ENCODE measurements around the gene ACP2. TPM values are rescaled to one million over a fixed set of nuclear protein-coding genes. Genes with fewer than 3 reads are reported as not detected.

ACP2 gene
- total RNA-seq, 4 donors from 2014 or later = 20.2 to 38.9 (median 21.9) TPM

DNA sequence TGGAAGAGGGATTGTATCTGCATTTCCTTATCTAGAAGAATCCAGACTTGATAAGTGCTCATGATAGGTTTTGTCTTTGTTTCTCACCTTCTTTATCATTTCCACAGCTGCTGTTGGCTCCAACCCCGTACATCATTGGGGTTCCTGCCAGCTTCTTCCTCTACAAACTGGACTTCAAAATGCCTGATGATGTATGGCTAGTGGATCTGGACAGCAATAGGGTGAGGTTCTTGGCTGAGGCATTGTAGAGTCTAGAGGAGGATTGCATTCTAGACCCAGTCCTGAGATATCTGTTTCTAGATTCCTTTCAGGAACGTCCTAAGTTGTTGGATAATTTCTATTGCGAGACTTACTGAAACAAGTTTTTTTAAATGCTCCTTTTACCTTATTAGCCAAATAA, 29.4 kb upstream of the ACP2 start:
- intact Hi-C loops (cut with DNase I; ENCODE audit: low total_unique reads) = no loop called here
- 75 to 84% methylated on average over 3 of the region's 3 CpGs for WGBS, 2 donors
- DNase-seq (ENCODE audit: low spot score in 2 of 2) = no peak
- H3K4me3 ChIP-seq (ENCODE audit: low read depth, poor library complexity, severe bottlenecking) = no peak overlapping the region
- no peak for TF ChIP-seq POLR2A (IDR thresholded peaks at IDR 0.05)
- TF ChIP-seq, protein P1, sequence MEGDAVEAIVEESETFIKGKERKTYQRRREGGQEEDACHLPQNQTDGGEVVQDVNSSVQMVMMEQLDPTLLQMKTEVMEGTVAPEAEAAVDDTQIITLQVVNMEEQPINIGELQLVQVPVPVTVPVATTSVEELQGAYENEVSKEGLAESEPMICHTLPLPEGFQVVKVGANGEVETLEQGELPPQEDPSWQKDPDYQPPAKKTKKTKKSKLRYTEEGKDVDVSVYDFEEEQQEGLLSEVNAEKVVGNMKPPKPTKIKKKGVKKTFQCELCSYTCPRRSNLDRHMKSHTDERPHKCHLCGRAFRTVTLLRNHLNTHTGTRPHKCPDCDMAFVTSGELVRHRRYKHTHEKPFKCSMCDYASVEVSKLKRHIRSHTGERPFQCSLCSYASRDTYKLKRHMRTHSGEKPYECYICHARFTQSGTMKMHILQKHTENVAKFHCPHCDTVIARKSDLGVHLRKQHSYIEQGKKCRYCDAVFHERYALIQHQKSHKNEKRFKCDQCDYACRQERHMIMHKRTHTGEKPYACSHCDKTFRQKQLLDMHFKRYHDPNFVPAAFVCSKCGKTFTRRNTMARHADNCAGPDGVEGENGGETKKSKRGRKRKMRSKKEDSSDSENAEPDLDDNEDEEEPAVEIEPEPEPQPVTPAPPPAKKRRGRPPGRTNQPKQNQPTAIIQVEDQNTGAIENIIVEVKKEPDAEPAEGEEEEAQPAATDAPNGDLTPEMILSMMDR (IDR thresholded peaks at IDR 0.05) = no peak

DNA sequence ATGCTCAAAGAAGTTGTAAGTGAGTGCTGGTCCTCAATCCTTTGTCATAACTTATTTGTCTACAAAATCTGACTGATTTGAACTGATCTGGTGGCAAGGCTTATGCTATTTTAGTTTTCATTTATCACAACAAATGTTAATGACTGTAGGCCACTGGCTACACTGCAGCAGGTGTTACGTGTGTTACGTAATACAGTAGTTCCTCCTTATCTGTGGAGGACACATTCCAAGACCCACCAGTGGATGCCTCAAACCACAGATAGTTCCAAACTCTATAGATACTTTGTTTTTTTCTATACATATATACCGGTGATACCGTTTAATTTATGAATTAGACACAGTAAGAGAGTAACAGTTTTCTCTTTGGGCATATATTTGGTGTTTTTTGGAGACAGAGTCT, 28.3 kb upstream of the ACP2 start:
- WGBS, 2 donors = 93% methylated on average over 4 of the region's 4 CpGs
- TF ChIP-seq, protein P1 (IDR thresholded peaks at IDR 0.05) = no peak
- TF ChIP-seq POLR2A (IDR thresholded peaks at IDR 0.05) = no peak
- H3K4me3 ChIP-seq (ENCODE audit: low read depth, poor library complexity, severe bottlenecking) = no peak overlapping the region
- no peak for DNase-seq (ENCODE audit: low spot score in 2 of 2)
- intact Hi-C loops (cut with DNase I; ENCODE audit: low total_unique reads) = no loop called here

DNA sequence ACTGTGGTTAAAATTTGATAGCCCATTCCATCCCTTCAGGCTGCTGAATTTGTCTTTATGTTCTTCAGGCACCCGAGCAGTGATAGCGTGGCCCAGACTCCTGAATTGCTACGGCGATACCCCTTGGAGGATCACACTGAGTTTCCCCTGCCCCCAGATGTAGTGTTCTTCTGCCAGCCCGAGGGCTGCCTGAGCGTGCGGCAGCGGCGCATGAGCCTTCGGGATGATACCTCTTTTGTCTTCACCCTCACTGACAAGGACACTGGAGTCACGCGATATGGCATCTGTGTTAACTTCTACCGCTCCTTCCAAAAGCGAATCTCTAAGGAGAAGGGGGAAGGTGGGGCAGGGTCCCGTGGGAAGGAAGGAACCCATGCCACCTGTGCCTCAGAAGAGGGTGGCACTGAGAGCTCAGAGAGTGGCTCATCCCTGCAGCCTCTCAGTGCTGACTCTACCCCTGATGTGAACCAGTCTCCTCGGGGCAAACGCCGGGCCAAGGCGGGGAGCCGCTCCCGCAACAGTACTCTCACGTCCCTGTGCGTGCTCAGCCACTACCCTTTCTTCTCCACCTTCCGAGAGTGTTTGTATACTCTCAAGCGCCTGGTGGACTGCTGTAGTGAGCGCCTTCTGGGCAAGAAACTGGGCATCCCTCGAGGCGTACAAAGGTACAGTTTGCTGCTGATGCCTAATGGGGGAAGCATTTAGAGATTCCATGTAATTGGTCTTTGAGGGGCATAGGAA, 26.1 kb upstream of the ACP2 start:
- intact Hi-C loops (cut with DNase I; ENCODE audit: low total_unique reads) = no loop called here
- TF ChIP-seq POLR2A (IDR thresholded peaks at IDR 0.05) = no peak
- TF ChIP-seq, protein P1 (IDR thresholded peaks at IDR 0.05) = no peak
- WGBS, 2 donors = 92 to 95% methylated on average over 28 of the region's 28 CpGs
- DNase-seq (ENCODE audit: low spot score in 2 of 2) = no peak
- H3K4me3 ChIP-seq (ENCODE audit: low read depth, poor library complexity, severe bottlenecking) = no peak overlapping the region

DNA sequence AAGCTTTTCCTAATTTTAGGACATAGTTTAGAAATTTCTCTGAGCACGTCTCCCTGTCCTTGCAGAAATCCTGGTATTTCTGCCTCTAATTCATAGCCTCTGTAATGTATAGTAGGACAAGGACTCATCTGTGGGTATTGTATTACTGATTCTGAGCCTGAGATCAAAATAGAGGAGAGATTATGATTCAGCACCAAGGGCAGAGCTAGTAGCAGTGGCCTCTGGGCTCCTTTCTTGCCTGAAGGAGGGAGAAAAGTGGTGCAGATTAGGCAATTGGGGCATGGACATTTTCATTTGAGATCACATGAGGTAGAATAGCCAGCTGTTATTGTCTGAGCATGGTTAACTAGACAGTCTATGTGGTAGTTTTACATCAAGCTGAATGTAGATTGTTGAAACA, 24.1 kb upstream of the ACP2 start:
- H3K4me3 ChIP-seq (ENCODE audit: low read depth, poor library complexity, severe bottlenecking) = no peak overlapping the region
- 0% methylated on average over 1 of the region's 1 CpG for WGBS, 2 donors
- DNase-seq (ENCODE audit: low spot score in 2 of 2) = no peak
- TF ChIP-seq POLR2A (IDR thresholded peaks at IDR 0.05) = no peak
- TF ChIP-seq, protein P1 (IDR thresholded peaks at IDR 0.05) = no peak
- intact Hi-C loops (cut with DNase I; ENCODE audit: low total_unique reads) = no loop called here

DNA sequence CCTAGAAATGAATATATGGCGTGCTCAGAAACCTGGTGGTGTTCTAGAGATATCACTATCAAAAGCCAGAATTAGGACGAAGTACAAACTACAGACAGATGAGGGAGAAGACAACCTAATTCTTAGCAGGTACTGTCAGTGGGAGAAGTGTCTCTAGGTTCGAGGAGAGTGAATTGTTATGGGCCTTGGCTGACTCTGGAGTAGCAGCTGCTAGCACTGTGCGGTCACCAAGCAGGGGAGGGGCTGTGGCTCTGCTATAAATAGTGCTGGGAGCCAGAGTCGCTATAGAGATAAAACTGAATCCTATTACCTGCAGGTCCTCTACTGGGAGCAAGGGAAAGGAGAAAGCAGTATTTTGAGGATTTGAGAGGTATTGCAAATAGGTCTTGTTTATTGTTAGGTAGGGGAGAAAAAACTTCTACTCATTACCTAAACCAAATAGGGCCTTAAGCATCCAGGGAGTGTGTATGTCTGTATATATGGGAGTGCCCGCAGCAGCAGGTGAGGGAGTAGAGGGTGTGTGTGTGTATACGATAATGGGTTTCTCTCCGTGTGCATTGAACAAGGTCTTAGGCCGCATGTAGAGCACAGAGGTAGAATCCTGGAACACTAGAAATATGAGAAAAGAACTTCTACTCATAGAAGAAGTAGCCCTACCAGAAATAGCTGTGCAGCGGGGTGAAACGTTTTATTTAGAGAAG, 23.5 kb upstream of the ACP2 start:
- TF ChIP-seq, protein P1 (IDR thresholded peaks at IDR 0.05) = no peak
- no peak for TF ChIP-seq POLR2A (IDR thresholded peaks at IDR 0.05)
- DNase-seq (ENCODE audit: low spot score in 2 of 2) = no peak
- 62 to 64% methylated on average over 11 of the region's 11 CpGs for WGBS, 2 donors
- intact Hi-C loops (cut with DNase I; ENCODE audit: low total_unique reads) = no loop called here
- no peak overlapping the region for H3K4me3 ChIP-seq (ENCODE audit: low read depth, poor library complexity, severe bottlenecking)
